GM18508 (cell line): ENCODE results near the gene RMRP.
A peak's percentile ranks its signal among the peaks of the same experiment; 100 is the strongest.

Source experiments
- ATAC-seq: cut with Tn5 transposase; IDR thresholded peaks from one replicate; pipeline ENCODE4 v1.9.1; 2021; ENCODE audit warnings: moderate number of reproducible peaks; ENCODE audit not compliant: insufficient read depth, unreplicated experiment

Gene RMRP

GRCh38 chr9:35657546-35658136, at the start of gene RMRP:
RMRP (minus strand) TSS chr9:35658019.
- peak; percentile 65 for ATAC-seq

DNA sequence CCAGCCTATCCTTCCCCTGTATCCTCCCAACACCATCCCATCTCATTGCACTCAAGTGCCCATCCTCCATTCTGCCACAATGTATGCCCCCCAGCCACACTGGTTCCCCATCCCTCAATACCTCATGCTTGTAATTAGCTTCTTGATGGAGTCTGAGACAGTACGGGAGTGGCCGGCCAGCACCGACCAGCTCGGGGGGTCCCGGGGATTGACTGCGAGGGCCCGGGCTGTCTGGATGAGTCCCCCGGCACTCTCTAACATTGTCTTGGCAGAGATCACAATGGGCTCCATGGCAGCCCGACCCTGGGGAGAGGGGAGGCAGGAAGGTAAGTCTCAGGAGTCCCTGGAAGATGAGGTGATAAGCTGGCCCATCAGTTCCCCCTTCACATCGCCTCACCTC, 49.1 kb upstream of the RMRP start:
- ATAC-seq, result no peak

GRCh38 chr9:35705836-35706430, 48.1 kb upstream of the RMRP start:
- no peak for ATAC-seq

- no peak for ATAC-seq
Observed at GRCh38 chr9:35705372-35705771, 47.6 kb upstream of the RMRP start.

DNA sequence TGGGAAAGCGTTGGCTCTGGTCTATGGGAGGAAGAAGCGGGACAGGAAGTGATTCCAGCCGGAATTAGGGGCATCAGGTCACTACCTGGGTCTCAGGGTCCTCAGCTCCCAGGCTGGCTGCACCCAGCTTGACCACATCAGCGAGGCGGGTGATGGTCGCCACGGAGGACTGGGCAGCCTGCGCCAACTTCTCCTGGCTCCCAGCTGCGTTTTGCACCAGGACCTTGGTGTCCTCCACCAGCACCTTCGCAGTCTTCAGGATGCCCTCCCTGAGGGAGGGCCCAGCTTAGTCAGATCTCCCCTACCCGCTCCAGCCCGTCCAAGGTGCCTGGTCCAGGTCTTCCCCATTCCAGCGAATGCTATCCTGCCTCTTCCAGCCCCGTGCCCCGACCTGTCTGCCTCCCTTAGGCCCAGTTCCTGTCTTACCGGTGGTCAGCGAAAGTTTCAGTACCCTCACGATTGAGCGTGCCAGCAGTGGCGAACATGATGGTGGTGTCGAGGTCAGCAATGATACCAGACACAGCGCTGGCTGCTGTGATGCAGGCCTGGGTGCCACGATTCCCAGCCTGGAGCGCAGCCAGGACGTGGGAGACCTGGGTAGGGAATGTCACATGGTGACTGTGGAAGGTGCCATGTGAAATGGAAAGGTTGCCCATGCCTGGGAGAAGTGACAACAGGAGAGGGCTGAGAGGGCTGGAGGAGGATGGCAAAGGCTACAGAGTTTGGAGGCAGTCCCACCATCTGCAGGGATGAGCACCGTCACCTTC, 46.3 kb upstream of the RMRP start:
- no peak for ATAC-seq

GRCh38 chr9:35702696-35703095, 44.9 kb upstream of the RMRP start:
- ATAC-seq, result no peak

DNA sequence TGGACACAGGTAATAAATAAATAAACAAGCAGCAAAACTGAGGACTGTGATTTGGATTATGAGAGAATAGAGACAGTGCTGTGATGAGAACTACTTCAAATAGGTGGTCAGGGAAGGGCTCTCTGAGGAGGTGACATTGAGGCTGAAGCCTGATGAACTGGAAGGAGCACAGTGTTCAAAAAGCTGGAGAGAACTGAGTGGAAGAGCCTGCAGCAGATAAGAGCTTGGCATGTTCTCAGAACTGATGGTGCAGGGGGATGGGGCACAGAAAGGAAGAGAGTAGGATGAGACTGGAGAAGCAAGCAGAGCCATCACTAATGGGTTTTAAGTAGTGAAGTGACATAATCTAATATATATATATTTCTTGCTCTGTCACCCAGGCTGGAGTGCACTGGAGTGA, 43.1 kb upstream of the RMRP start:
- no peak for ATAC-seq

DNA sequence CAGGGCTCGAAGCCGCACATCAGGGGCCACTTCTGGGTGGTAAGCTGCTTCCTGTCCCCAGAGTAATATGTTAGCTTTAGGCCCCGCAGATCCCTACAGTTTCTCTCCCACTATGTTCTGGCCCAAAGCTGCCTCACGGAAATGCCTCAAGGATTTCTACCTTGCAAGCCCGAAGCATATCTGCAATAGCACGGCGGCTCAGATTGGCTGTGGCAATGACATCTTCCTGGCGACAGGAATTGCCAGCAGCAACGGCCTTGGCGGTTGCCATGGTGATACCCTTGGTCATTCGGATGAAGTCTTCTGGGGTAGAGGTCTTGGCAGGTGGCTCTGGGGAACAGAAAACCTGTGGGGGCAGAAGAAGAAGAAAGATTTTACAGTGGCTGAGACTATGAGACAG, 42.2 kb upstream of the RMRP start:
- ATAC-seq, result no peak

DNA sequence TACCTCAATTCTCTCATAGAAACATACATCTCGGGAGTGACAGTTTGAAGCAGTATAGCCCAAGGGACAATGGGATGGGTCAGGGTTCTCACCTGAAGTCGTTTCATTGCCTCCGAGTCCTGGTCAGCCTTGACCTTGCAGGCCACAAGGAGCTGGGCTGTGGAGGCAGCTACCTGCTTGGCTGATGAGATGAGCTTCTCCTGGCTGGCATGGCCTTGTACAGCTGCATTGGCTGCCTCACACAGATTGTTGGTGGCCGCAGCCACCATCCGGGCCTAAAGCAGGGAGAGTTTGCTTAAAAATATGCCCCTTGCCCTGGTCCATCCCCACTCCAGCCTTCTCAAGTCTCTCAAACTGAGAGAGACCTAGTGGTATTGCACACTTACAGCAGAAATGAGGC, 40.4 kb upstream of the RMRP start:
- no peak for ATAC-seq

- ATAC-seq, result no peak
Observed at GRCh38 chr9:35697486-35697885, 39.7 kb upstream of the RMRP start.

- no peak for ATAC-seq
Observed at GRCh38 chr9:35696520-35697215, 38.8 kb upstream of the RMRP start.

- no peak for ATAC-seq
Observed at GRCh38 chr9:35695943-35696401, 38.2 kb upstream of the RMRP start.

GRCh38 chr9:35691757-35692301, 34.0 kb upstream of the RMRP start:
- ATAC-seq, result no peak

- ATAC-seq, result no peak
Observed at GRCh38 chr9:35691334-35691650, 33.5 kb upstream of the RMRP start.

DNA sequence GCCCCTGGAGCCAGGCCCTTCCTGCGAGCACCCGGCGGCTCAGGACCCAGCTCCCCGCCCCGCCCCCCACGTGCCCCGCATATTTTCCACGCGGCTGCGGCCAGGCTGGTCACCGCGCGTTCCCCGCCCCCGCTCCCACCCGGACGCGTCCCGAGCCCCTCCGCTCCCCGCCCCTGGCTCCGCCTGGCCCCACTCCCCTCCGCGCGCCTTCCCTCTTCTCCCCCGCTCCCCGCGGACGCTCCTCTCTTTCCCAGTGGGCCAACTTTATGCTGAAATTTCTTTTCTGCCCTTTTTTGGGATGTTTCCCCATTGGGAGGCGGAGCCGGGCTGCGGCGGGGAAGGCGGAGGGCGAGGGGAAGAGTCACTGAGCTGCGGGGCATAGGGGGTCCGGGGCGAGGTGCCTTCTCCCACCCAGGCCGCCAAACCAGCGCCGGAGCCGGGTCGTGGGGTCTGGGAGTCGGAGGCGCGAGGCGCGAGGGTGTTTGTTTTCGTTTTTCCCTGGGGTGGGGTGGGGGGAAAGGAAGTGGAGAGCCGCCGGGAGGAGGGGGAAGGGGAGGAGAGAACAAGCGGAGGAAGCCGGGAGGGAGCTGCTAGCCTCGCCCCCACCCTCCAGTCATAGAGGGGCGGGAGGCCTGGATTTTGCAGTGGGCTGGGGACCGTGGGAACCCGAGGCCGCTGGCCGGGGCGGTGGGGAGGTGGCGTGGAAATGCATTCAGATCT, 33.0 kb upstream of the RMRP start:
- ATAC-seq, result no peak

GRCh38 chr9:35690294-35690613, 32.4 kb upstream of the RMRP start:
- no peak for ATAC-seq

DNA sequence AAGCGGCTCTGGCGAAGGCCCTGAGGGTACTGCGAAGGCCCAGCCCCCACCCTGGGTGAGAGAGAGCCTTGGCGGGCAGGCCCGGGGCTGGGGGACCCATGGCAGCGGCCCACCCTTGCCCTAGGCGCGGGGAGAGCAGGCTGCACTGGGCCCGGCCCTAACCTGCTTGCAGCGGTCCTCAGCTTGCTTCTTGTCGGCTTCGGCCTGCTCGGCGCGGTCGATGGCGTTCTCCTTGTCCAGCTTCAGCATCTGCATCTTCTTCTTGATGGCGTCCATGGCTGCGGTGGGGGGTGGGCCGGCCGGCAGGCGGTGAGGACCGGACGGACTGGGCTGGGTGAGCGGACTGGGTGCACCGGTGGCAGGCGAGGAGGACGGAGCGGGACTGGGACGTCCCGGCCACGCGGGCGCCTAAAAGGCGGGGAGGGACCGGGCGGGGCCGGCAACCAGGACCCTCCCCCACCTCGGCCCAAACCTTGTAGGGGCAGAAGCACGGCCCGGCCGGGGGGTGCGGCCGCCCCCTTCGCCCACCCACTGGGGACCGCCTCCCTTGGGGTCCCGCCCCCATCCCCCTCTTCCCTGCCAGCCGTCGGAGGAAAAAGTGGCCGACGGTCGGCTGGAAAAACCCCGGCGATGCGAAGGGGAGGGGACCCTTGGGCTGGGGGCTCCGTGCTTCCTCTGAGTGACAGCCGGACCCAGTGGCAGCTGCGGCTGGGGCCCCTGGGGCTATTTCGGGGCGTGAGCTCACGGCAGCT, 31.9 kb upstream of the RMRP start, which contains the start of gene TPM2:
Gene TPM2, minus strand, starts transcription at position 384 of the 752 bp plus-strand sequence. Its CDS starts 108 bp downstream, at position 276.
- no peak for ATAC-seq

DNA sequence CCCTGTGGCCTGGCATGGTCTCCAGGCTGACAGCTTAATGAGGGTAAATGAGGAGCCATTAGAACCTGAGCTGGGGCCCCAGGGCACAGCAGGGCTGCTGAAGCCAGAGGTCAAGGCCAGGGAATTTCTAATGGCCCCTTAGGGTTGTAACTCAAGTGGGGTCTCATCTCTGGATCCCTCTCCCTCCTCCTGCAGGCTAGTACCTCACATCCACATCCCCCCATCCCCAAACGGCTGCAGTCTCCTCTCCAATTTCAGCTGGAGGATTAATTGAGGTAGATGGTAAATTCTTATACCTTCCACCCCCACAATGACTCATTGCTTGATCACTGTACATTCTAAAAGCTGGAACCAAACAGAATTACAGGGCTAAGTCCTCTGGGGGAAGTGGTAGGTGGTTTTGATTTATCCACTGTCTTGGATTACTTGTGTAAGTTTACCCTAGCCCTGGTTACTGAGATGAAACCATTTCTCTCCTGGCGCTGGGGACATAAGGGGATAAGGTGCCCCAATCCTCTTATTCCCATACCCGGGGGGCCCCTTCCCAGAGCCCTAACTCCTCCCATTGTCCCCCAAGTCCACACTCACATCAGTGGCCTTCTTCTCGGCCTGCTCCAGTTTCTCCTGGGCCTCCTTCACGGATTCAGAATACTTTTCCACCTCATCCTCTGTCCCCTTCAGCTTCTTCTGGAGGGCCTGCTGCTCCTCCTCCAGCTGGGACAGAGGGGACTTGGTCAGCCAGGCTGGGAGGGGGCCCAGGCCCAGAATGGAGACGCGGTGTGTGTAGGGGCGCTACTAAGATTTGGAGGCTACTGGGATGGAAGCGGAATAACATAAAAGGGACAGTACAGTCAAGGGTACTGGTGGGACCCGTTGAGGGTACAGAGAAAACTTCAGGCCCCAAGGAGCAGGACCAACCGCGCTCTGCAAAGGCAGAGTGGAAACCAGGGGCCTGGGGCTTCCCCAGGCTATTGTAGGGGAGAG, 31.0 kb upstream of the RMRP start:
- ATAC-seq, result no peak
